ENCODE measurements around the gene PROM1. TPM values are rescaled to one million over a fixed set of nuclear protein-coding genes. Genes with fewer than 3 reads are reported as not detected.

The PROM1 gene
- total and polyA plus RNA-seq, 5 donors from 2014 or later, result 2.9 TPM; not detected in 4

DNA sequence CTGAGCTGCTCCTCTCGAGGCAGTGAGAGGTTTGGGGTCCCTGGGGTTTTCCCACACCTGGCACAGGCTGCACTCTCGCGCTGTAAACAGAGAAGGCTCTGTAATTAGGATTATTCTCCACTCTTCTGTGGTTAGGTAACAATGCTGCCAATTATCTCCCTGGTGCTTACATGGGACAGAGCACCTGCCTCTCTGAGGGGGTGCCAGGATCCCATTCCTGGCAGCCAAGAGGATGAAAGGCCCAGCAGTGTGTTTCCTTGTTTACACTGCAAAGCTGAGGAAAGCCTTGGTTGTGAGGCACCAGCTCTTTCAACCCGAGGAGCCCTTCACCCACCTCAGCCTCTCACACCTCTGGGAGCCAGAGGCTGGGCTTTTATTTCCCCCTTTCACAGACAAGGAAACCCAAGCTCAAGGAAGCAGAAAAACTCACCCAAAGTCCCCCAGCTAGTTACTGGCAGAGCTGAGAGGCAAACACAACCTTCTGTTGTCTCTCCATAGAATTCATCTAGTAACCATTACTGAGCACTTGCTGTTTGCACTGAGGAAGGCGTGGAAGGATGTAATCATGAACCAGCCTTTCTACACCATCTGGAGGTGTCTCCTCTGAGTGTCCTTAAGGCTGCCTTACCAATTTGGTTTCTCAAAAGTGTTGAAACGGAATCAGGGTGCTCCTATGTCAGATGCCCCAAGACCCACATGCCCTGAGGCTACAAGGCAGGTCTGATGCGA is 39.7 kb upstream of the PROM1 start:
- peak overlapping the region in 1 of 3 donors; percentile 22 for H3K27ac Mint-ChIP-seq
- H3K4me3 Mint-ChIP-seq, result no peak overlapping the region
- no peak overlapping the region for H3K4me3 ChIP-seq (ENCODE audit: low read depth, low read length)

DNA sequence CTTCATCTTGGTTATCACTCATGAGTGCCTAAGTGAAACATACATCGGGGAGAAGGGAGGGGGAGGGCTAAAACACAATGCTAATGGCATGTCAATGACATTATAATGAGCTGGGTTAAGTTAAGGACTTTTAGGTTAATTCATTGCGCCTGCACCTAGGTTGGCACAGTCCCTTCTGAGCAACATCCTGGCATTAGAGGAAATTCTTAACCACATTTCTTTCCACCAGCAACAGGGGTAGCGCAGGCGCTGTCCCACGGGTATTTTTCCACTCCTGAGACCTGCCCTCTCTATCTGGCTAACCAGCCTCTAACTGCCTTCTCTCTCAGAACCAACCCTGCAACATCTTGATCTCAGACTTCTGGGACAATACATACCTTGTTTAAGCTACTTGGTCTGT is 39.0 kb upstream of the PROM1 start:
- H3K4me1 Mint-ChIP-seq, result peaks cover 9 to 32% (median 14%) of the 10 kb centered on the region in 4 donors
- H3K4me1 ChIP-seq (ENCODE audit: control insufficient read depth, insufficient read depth, low read length, poor library complexity, severe bottlenecking), result peaks cover 12% of the 10 kb centered on the region
- H3K27ac Mint-ChIP-seq, result peak overlapping the region in 2 of 3 donors; percentile 19 to 22
- H3K9me3 ChIP-seq (ENCODE audit: control insufficient read depth in 2 of 2, low read length in 2 of 2), result no peaks in the 10 kb centered on the region
- no peak overlapping the region for H3K27ac ChIP-seq (ENCODE audit: insufficient read depth, low read length, poor library complexity, severe bottlenecking)
- peak overlapping the region in 1 of 4 donors; percentile 7 for H3K4me3 Mint-ChIP-seq
- no peaks in the 10 kb centered on the region for H3K36me3 ChIP-seq (ENCODE audit: control insufficient read depth, insufficient read depth, low read length)
- peak in 1 of 3 donors; percentile 63 for DNase-seq
- no peaks in the 10 kb centered on the region for H3K36me3 Mint-ChIP-seq
- no peaks in the 10 kb centered on the region for H3K9me3 Mint-ChIP-seq
- no peaks in the 10 kb centered on the region for H3K27me3 ChIP-seq (ENCODE audit: control insufficient read depth, insufficient read depth, low read length)
- no peak overlapping the region for H3K4me3 ChIP-seq (ENCODE audit: low read depth, low read length)
- peak in 1 of 2 donors; percentile 34 for ATAC-seq (ENCODE audit: low read depth in 2 of 2)
- H3K27me3 Mint-ChIP-seq, result peaks cover 4% of the 10 kb centered on the region

More for the DNA sequence above, 39.7 kb upstream of the PROM1 start:
- Mint-ChIP-seq H3K9me3 (no peaks in the 10 kb centered on the region), H3K36me3 (no peaks in the 10 kb centered on the region), H3K27me3 (peaks cover 4% of the 10 kb centered on the region), H3K4me1 (peaks cover 9 to 32% (median 14%) of the 10 kb centered on the region in 4 donors)
- no peaks in the 10 kb centered on the region for H3K9me3 ChIP-seq (ENCODE audit: control insufficient read depth in 2 of 2, low read length in 2 of 2)
- no peaks in the 10 kb centered on the region for H3K27me3 ChIP-seq (ENCODE audit: control insufficient read depth, insufficient read depth, low read length)
- H3K4me1 ChIP-seq (ENCODE audit: control insufficient read depth, insufficient read depth, low read length, poor library complexity, severe bottlenecking), result peaks cover 12% of the 10 kb centered on the region
- no peak for ATAC-seq (ENCODE audit: low read depth in 2 of 2)
- no peaks in the 10 kb centered on the region for H3K36me3 ChIP-seq (ENCODE audit: control insufficient read depth, insufficient read depth, low read length)
- H3K27ac ChIP-seq (ENCODE audit: insufficient read depth, low read length, poor library complexity, severe bottlenecking), result no peak overlapping the region
- no peak for DNase-seq

DNA sequence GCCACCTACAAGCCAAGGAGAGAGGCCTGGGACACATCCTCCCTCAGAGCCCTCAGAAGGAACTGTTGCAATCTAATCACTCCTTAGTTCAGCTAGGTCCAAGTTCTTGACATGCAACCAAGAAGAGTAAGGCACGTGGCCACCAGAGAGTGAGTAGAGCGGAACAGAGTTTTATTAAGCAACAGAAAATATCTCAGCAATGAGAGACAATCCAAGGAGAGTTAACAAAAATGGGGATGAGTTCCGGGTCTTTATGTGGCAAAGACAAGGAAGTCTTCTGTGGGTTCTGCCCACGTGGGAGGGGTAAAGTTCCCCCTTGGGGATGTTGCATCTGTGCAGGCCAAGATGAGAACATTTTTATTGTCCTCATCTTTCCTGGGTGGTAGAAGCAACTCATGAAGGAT is 38.5 kb upstream of the PROM1 start:
- no peaks in the 10 kb centered on the region for H3K9me3 ChIP-seq (ENCODE audit: control insufficient read depth in 2 of 2, low read length in 2 of 2)
- Mint-ChIP-seq H3K9me3 (no peaks in the 10 kb centered on the region), H3K27me3 (peaks cover 4% of the 10 kb centered on the region), H3K4me1 (peaks cover 9 to 32% (median 14%) of the 10 kb centered on the region in 4 donors), H3K4me3 (no peak overlapping the region), H3K27ac (peak overlapping the region in 2 of 3 donors; percentile 19 to 22), H3K36me3 (no peaks in the 10 kb centered on the region)
- peaks cover 12% of the 10 kb centered on the region for H3K4me1 ChIP-seq (ENCODE audit: control insufficient read depth, insufficient read depth, low read length, poor library complexity, severe bottlenecking)
- H3K27me3 ChIP-seq (ENCODE audit: control insufficient read depth, insufficient read depth, low read length), result no peaks in the 10 kb centered on the region
- H3K4me3 ChIP-seq (ENCODE audit: low read depth, low read length), result no peak overlapping the region
- no peak for DNase-seq
- H3K27ac ChIP-seq (ENCODE audit: insufficient read depth, low read length, poor library complexity, severe bottlenecking), result no peak overlapping the region
- H3K36me3 ChIP-seq (ENCODE audit: control insufficient read depth, insufficient read depth, low read length), result no peaks in the 10 kb centered on the region
- no peak for ATAC-seq (ENCODE audit: low read depth in 2 of 2)

DNA sequence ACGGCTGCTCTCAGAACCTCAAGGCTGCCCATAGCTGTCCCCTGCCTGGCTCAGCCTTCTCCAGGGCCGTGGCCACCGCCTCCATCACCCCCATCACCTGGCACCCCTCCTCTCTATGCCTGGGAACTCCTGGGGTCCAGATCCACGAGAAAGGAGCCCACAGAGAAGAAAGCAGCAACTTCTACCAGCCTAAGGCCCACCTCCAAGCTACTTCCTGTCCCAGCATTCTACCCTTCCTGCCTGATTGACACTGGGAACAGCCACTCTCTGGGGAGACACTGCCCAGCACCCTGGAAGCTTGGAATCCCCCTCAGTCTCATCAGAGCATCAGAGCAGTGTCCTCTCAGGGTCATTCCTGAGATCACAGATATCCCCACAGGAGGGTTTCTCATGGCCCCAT is 36.9 kb upstream of the PROM1 start:
- Histone ChIP-seq H3K4me3 (ENCODE audit: low read depth, low read length) (no peak overlapping the region), H3K4me1 (ENCODE audit: control insufficient read depth, insufficient read depth, low read length, poor library complexity, severe bottlenecking) (peaks cover 12% of the 10 kb centered on the region), H3K9me3 (ENCODE audit: control insufficient read depth in 2 of 2, low read length in 2 of 2) (no peaks in the 10 kb centered on the region), H3K36me3 (ENCODE audit: control insufficient read depth, insufficient read depth, low read length) (no peaks in the 10 kb centered on the region), H3K27ac (ENCODE audit: insufficient read depth, low read length, poor library complexity, severe bottlenecking) (no peak overlapping the region), H3K27me3 (ENCODE audit: control insufficient read depth, insufficient read depth, low read length) (no peaks in the 10 kb centered on the region)
- H3K36me3 Mint-ChIP-seq, result no peaks in the 10 kb centered on the region
- no peak overlapping the region for H3K4me3 Mint-ChIP-seq
- peaks cover 4% of the 10 kb centered on the region for H3K27me3 Mint-ChIP-seq
- peaks cover 0 to 2% (median 0%) of the 10 kb centered on the region in 7 donors for H3K9me3 Mint-ChIP-seq
- DNase-seq, result no peak
- no peak for ATAC-seq (ENCODE audit: low read depth in 2 of 2)
- H3K4me1 Mint-ChIP-seq, result peaks cover 9 to 32% (median 14%) of the 10 kb centered on the region in 4 donors
- H3K27ac Mint-ChIP-seq, result no peak overlapping the region

DNA sequence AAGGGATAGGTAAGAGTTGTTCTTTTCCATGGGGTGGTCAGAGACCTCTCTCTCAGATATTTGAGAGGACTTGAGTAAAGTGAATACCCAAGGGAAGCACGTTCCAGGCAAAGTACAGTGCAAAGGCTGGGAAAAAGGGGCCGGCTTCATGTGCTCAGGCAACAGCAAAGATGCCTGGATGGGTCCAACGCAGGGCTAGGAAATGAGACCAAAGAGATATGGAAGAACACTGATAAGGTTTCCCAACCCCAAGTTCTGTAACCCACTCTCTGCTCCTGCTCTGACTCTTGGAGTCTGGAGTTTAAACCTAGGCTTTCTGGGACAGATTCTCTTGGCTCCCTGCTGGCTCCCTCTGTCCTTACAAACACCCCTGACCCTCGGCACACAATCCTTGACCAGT is 36.2 kb upstream of the PROM1 start:
- Mint-ChIP-seq H3K27me3 (peaks cover 4% of the 10 kb centered on the region), H3K36me3 (no peaks in the 10 kb centered on the region), H3K4me1 (peaks cover 9 to 32% (median 13%) of the 10 kb centered on the region in 4 donors), H3K27ac (no peak overlapping the region), H3K9me3 (peaks cover 0 to 2% (median 0%) of the 10 kb centered on the region in 7 donors), H3K4me3 (no peak overlapping the region)
- H3K27me3 ChIP-seq (ENCODE audit: control insufficient read depth, insufficient read depth, low read length), result no peaks in the 10 kb centered on the region
- peaks cover 12% of the 10 kb centered on the region for H3K4me1 ChIP-seq (ENCODE audit: control insufficient read depth, insufficient read depth, low read length, poor library complexity, severe bottlenecking)
- no peaks in the 10 kb centered on the region for H3K9me3 ChIP-seq (ENCODE audit: control insufficient read depth in 2 of 2, low read length in 2 of 2)
- H3K36me3 ChIP-seq (ENCODE audit: control insufficient read depth, insufficient read depth, low read length), result no peaks in the 10 kb centered on the region
- no peak for DNase-seq
- H3K27ac ChIP-seq (ENCODE audit: insufficient read depth, low read length, poor library complexity, severe bottlenecking), result no peak overlapping the region
- no peak overlapping the region for H3K4me3 ChIP-seq (ENCODE audit: low read depth, low read length)
- ATAC-seq (ENCODE audit: low read depth in 2 of 2), result no peak

DNA sequence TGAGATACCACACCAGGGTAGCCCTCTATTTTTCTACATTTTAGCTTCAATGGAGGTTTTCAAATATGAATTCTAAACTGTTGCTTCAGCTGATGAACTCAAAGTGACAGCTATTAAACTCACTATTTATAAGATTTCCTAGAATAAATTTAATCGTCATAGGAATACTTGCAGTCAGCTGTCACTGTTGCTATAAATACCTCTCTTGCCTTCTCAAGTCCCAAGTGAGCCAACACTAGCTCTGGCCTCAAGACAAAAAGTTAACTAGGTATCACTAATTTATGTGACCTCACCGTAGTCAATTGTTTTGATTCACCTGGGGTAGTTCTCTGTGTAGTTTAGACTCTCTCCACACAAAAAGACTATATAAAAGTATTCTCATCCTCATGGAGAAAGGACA is 34.3 kb upstream of the PROM1 start:
- H3K27ac ChIP-seq (ENCODE audit: insufficient read depth, low read length, poor library complexity, severe bottlenecking), result no peak overlapping the region
- no peaks in the 10 kb centered on the region for H3K27me3 ChIP-seq (ENCODE audit: control insufficient read depth, insufficient read depth, low read length)
- Mint-ChIP-seq H3K9me3 (peaks cover 0 to 2% (median 0%) of the 10 kb centered on the region in 7 donors), H3K27me3 (peaks cover 4% of the 10 kb centered on the region), H3K27ac (no peak overlapping the region), H3K4me3 (no peak overlapping the region), H3K36me3 (no peaks in the 10 kb centered on the region), H3K4me1 (peaks cover 9 to 21% (median 12%) of the 10 kb centered on the region in 4 donors)
- no peaks in the 10 kb centered on the region for H3K36me3 ChIP-seq (ENCODE audit: control insufficient read depth, insufficient read depth, low read length)
- no peak overlapping the region for H3K4me3 ChIP-seq (ENCODE audit: low read depth, low read length)
- no peak for ATAC-seq (ENCODE audit: low read depth in 2 of 2)
- DNase-seq, result no peak
- H3K4me1 ChIP-seq (ENCODE audit: control insufficient read depth, insufficient read depth, low read length, poor library complexity, severe bottlenecking), result peaks cover 8% of the 10 kb centered on the region
- H3K9me3 ChIP-seq (ENCODE audit: control insufficient read depth in 2 of 2, low read length in 2 of 2), result no peaks in the 10 kb centered on the region

DNA sequence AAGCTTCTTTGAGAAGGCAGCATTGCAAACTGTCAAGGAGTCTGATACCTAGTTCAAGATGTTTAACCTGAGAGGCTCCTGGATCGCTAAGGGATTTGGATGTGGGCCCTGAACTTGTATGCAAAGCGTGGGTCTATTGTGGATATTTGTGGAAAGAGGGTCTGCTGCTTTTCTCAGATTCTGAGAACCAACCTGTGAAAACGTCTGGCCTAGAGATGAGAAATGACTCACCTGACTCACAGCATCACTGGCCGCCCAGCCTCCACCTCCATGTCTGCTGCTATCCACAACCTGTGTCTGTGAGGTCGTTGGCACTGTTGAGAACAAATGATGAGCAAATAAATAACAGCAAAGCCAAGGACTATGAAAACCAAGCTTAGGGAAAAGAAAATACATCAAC is 33.3 kb upstream of the PROM1 start:
- H3K4me1 ChIP-seq (ENCODE audit: control insufficient read depth, insufficient read depth, low read length, poor library complexity, severe bottlenecking), result no peaks in the 10 kb centered on the region
- no peaks in the 10 kb centered on the region for H3K27me3 ChIP-seq (ENCODE audit: control insufficient read depth, insufficient read depth, low read length)
- H3K9me3 ChIP-seq (ENCODE audit: control insufficient read depth in 2 of 2, low read length in 2 of 2), result no peaks in the 10 kb centered on the region
- no peak for DNase-seq
- no peak for ATAC-seq (ENCODE audit: low read depth in 2 of 2)
- Mint-ChIP-seq H3K27me3 (peaks cover 4% of the 10 kb centered on the region), H3K9me3 (peaks cover 0 to 2% (median 0%) of the 10 kb centered on the region in 7 donors), H3K36me3 (no peaks in the 10 kb centered on the region), H3K27ac (peak overlapping the region in 1 of 3 donors; percentile 67), H3K4me1 (peaks cover 4 to 12% (median 8%) of the 10 kb centered on the region in 4 donors), H3K4me3 (no peak overlapping the region)
- H3K4me3 ChIP-seq (ENCODE audit: low read depth, low read length), result no peak overlapping the region
- no peak overlapping the region for H3K27ac ChIP-seq (ENCODE audit: insufficient read depth, low read length, poor library complexity, severe bottlenecking)
- H3K36me3 ChIP-seq (ENCODE audit: control insufficient read depth, insufficient read depth, low read length), result no peaks in the 10 kb centered on the region

DNA sequence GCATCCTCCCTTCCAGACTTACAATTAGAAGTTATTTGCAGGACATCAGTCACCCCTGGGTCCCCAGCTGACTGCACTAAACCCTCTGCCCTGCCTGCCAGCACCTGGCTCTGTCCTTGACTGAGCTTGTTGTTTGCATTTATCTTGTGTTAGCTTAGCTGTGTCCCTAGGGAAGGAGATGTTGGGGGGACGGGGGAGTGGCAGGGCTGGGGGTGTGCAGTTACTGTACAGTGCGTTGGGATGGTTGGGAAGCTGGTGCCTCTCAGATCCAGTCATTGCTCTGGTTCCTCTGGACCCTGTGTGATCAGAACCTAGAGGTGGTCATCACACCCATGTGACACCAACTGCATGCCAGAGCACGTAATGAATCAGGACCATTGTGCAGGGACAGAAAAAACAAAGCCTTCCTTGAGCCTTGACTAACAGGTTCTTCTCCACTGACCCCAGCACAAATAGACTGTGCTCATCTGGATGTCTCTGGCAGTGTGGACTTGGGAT is 32.7 kb upstream of the PROM1 start:
- Histone ChIP-seq H3K4me1 (ENCODE audit: control insufficient read depth, insufficient read depth, low read length, poor library complexity, severe bottlenecking) (no peaks in the 10 kb centered on the region), H3K9me3 (ENCODE audit: control insufficient read depth in 2 of 2, low read length in 2 of 2) (no peaks in the 10 kb centered on the region), H3K27ac (ENCODE audit: insufficient read depth, low read length, poor library complexity, severe bottlenecking) (no peak overlapping the region), H3K36me3 (ENCODE audit: control insufficient read depth, insufficient read depth, low read length) (no peaks in the 10 kb centered on the region), H3K27me3 (ENCODE audit: control insufficient read depth, insufficient read depth, low read length) (no peaks in the 10 kb centered on the region), H3K4me3 (ENCODE audit: low read depth, low read length) (no peak overlapping the region)
- Mint-ChIP-seq H3K27me3 (peaks cover 4% of the 10 kb centered on the region), H3K36me3 (no peaks in the 10 kb centered on the region), H3K9me3 (peaks cover 0 to 2% (median 0%) of the 10 kb centered on the region in 7 donors), H3K4me3 (no peak overlapping the region), H3K4me1 (peaks cover 0 to 7% (median 5%) of the 10 kb centered on the region in 4 donors), H3K27ac (no peak overlapping the region)
- DNase-seq (no peak), ATAC-seq (ENCODE audit: low read depth in 2 of 2) (no peak)

Measured in CD4-positive, CD25-positive, alpha-beta regulatory T cell (primary cell).